Transverse colon (tissue), 4 donors: ENCODE data around the gene HPDL. TPM values are rescaled to one million over a fixed set of nuclear protein-coding genes. Genes with fewer than 3 reads are reported as not detected.

Source experiments
- DNase-seq: peaks from one replicate; pipeline ENCODE4 v3.0.0-alpha.2; 2019
- H3K27ac ChIP-seq, 4 donors: fragments of 200-600 bp; sonication (generic); 2 replicates each; pipeline ENCODE4 v1.5.1; 2016 to 2018; ENCODE audit warnings: inconsistent platforms in 4 of 4
- H3K27me3 ChIP-seq: fragments of 200-600 bp; sonication (generic); 2 replicates; pipeline ENCODE4 v1.5.1; 2017; ENCODE audit warnings: inconsistent platforms
- H3K36me3 ChIP-seq, 4 donors: fragments of 200-600 bp; sonication (generic); 2 replicates each; pipeline ENCODE4 v1.5.1; 2017 to 2019; ENCODE audit warnings: inconsistent platforms in 4 of 4
- H3K4me1 ChIP-seq, 4 donors: fragments of 200-600 bp; sonication (generic); 2 replicates each; pipeline ENCODE4 v1.5.1; 2017 to 2020; ENCODE audit warnings: inconsistent platforms in 4 of 4
- H3K4me3 ChIP-seq, 4 donors: fragments of 200-600 bp; sonication (generic); 1 replicate in 1 of 4; 2 replicates in 3 of 4; pipeline versions ENCODE4 v1.5.1 to v1.6.1; 2017 to 2019; ENCODE audit warnings: inconsistent platforms in 4 of 4
- H3K9me3 ChIP-seq, 2 donors: fragments of 200-600 bp; sonication (generic); 2 replicates each; pipeline ENCODE4 v1.5.1; 2017 to 2019; ENCODE audit warnings: inconsistent platforms in 2 of 2
- EP300 ChIP-seq: sonication (generic); formaldehyde crosslinking; IDR thresholded peaks from one replicate; pipeline ENCODE4 v1.6.1; 2017; ENCODE audit warnings: antibody characterized with exemption, low read depth
- POLR2A ChIP-seq: fragments of 450-650 bp; IDR thresholded peaks from one replicate; pipeline ENCODE4 v1.6.1; 2016; ENCODE audit warnings: antibody characterized with exemption, mild to moderate bottlenecking, moderate library complexity
- POLR2AphosphoS5 ChIP-seq, 3 donors: sonication (generic); formaldehyde crosslinking; IDR thresholded peaks; one replicate each; pipeline ENCODE4 v1.6.1; 2016; ENCODE audit warnings: antibody characterized with exemption in 3 of 3
- WGBS, 2 donors: methylation state at CpG; one replicate each; pipeline ENCODE4 v1.1.5; 2018; ENCODE audit warnings: low coverage in 1 of 2; 5-methylcytosine and 5-hydroxymethylcytosine counted together
- in situ Hi-C, 4 donors: fragments of 200-750 bp; cut with MboI; loops; one replicate each; pipeline versions ENCODE4 v1.15.0 to v1.15.1; 2017; ENCODE audit warnings: low sequenced_read_pairs in 3 of 4, low pct_ligation_motif_present in 1 of 4, low pct_unique_long_range_greater_than_20kb in 1 of 4
- intact Hi-C: fragments of 100-400 bp; cut with DNase I; formaldehyde crosslinking; loops from one replicate; pipeline ENCODE4 v1.15.1; 2023; ENCODE audit warnings: low total_unique reads
- total RNA-seq, 4 donors: library from RNA; depleted of rRNA; stranded (reverse); fragments of >200 nt; gene quantifications; one replicate each; pipeline ENCODE4 v1.1.0, GENCODE V29; 2016
- TF ChIP-seq, protein P1 (sequence below), 5 experiments: fragments of 200-600 bp in 3 of 5; fragments of 450-650 bp in 2 of 5; sonication (generic) in 3 of 5; IDR thresholded peaks; 1 replicate in 2 of 5; 2 replicates in 3 of 5; pipeline ENCODE4 v1.5.1; 2016 to 2017; ENCODE audit warnings: antibody characterized with exemption in 5 of 5, inconsistent platforms in 3 of 5, mild to moderate bottlenecking in 2 of 5, moderate library complexity in 1 of 5

The HPDL gene
- total RNA-seq, 4 donors from 2014 or later, result 2.6 to 7.8 (median 4.3) TPM

DNA sequence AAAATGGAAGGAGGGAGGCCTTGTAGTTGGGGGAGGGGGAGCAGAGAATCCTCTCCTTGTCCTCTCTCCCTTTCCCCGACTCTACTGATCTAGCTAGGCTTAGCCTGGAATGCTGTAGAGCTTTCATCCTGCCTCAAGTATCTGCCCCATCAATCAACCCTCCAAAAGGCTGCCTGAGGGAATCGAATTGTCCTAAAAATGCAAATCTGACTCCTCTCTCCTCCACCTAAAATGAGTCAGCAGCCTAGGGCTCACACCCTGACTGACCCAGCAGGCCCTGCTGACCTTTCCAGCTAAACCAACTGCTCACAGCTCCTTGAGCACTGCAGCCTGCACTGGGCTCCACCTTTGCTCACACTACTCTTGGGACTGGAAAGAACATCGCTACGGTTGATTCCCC is 2.8 kb downstream of the HPDL start:
- TF ChIP-seq POLR2A (no peak), EP300 (no peak), POLR2AphosphoS5 (IDR thresholded peaks at IDR 0.05) (no peak)
- TF ChIP-seq, protein P1, sequence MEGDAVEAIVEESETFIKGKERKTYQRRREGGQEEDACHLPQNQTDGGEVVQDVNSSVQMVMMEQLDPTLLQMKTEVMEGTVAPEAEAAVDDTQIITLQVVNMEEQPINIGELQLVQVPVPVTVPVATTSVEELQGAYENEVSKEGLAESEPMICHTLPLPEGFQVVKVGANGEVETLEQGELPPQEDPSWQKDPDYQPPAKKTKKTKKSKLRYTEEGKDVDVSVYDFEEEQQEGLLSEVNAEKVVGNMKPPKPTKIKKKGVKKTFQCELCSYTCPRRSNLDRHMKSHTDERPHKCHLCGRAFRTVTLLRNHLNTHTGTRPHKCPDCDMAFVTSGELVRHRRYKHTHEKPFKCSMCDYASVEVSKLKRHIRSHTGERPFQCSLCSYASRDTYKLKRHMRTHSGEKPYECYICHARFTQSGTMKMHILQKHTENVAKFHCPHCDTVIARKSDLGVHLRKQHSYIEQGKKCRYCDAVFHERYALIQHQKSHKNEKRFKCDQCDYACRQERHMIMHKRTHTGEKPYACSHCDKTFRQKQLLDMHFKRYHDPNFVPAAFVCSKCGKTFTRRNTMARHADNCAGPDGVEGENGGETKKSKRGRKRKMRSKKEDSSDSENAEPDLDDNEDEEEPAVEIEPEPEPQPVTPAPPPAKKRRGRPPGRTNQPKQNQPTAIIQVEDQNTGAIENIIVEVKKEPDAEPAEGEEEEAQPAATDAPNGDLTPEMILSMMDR (IDR thresholded peaks at IDR 0.05), result no peak
- no peak overlapping the region for H3K27ac ChIP-seq
- no peak overlapping the region for H3K4me3 ChIP-seq
- peaks cover 0 to 7% (median 0%) of the 10 kb centered on the region in 4 donors for H3K36me3 ChIP-seq
- 80 to 100% methylated on average over 1 to 4 of the region's 4 CpGs for WGBS, 2 donors
- DNase-seq, result no peak
- intact Hi-C loops, result no loop called here
- peaks cover 10 to 27% (median 17%) of the 10 kb centered on the region in 4 donors for H3K4me1 ChIP-seq
- no peaks in the 10 kb centered on the region for H3K27me3 ChIP-seq
- H3K9me3 ChIP-seq, result no peaks in the 10 kb centered on the region
- in situ Hi-C loops, result no loop called here

DNA sequence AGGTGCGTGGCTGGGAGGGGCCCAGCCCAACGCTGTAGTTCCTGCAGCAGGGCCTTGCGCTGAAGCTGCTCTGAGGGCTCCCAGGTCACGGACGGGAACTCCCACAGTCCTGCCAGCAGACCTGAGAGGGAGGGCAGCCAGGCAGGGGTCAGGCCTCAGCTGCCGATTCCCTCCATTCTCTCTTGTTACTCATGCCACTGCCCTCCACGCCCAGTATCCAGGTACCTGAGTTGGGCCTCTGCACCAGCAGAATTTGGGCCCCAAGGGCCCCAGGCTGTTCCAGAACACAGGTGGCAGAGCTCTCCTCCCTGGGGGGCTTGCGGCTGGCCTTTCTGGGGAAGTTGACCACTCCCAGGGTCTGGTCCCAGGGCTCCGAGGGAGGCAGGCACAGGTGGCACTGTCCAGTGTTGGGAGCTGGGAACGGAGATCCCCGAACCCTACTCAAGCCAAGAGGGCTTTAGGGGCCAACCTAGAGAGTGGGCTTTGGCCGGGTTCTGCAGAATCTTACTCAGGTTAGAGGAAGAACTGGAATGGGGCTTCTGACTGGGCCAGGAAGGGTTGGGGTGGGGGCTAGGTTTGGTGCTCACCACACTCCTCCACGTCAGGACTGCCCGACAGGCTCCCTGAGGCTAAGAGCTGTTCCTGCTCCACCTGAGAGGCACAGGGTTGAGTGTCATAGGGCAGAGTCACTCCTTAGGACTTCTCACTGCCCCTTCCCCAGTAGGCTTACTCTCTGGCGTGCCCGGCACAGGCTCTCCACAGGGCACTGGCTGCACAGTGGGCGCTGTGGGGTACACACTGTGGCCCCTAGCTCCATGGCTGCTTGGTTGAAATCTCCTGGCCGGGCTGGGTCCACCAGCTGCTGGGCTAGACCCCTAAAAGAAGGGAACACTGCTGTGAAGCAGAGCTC is 5.0 kb downstream of the HPDL start:
- TF ChIP-seq POLR2AphosphoS5 (IDR thresholded peaks at IDR 0.05) (no peak), POLR2A (no peak), EP300 (no peak)
- TF ChIP-seq, protein P1 (IDR thresholded peaks at IDR 0.05), result no peak
- DNase-seq, result no peak
- peaks cover 10 to 39% (median 28%) of the 10 kb centered on the region in 4 donors for H3K4me1 ChIP-seq
- H3K27me3 ChIP-seq, result no peaks in the 10 kb centered on the region
- in situ Hi-C loops (no loop called here), intact Hi-C loops (no loop called here)
- H3K27ac ChIP-seq, result peak overlapping the region in 1 of 4 donors; percentile 5
- 94% methylated on average over 18 of the region's 18 CpGs; no CpG with 5 or more reads in 1 of the 2 donors for WGBS, 2 donors
- no peak overlapping the region for H3K4me3 ChIP-seq
- H3K36me3 ChIP-seq, result peaks cover 0 to 7% (median 0%) of the 10 kb centered on the region in 4 donors
- H3K9me3 ChIP-seq, result no peaks in the 10 kb centered on the region

DNA sequence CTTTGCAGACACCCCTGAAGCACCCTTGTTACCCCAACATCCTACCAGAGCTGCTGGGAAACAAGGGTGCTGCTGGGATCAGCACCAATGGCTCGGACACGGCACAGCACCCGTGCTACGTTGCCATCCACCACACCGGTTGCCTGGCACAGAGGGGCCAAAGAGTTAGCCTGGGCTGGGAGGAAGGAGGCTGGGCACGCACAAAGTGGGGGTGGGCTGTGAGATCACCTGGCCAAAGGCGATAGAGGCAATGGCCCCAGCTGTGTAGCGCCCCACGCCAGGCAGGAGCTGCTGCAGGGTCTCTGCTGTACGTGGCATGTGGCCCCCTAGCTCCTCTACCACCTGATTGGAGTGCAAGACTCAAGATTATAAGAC is 5.6 kb downstream of the HPDL start:
- Histone ChIP-seq H3K27ac (no peak overlapping the region), H3K4me1 (peaks cover 6 to 39% (median 24%) of the 10 kb centered on the region in 4 donors), H3K4me3 (no peak overlapping the region), H3K27me3 (no peaks in the 10 kb centered on the region), H3K36me3 (peaks cover 0 to 7% (median 0%) of the 10 kb centered on the region in 4 donors), H3K9me3 (no peaks in the 10 kb centered on the region)
- in situ Hi-C loops, result no loop called here
- DNase-seq, result no peak
- TF ChIP-seq EP300 (no peak), POLR2A (no peak), POLR2AphosphoS5 (IDR thresholded peaks at IDR 0.05) (no peak)
- TF ChIP-seq, protein P1 (IDR thresholded peaks at IDR 0.05), result no peak
- intact Hi-C loops, result no loop called here
- WGBS, 2 donors, result 93% methylated on average over 10 of the region's 10 CpGs; no CpG with 5 or more reads in 1 of the 2 donors

DNA sequence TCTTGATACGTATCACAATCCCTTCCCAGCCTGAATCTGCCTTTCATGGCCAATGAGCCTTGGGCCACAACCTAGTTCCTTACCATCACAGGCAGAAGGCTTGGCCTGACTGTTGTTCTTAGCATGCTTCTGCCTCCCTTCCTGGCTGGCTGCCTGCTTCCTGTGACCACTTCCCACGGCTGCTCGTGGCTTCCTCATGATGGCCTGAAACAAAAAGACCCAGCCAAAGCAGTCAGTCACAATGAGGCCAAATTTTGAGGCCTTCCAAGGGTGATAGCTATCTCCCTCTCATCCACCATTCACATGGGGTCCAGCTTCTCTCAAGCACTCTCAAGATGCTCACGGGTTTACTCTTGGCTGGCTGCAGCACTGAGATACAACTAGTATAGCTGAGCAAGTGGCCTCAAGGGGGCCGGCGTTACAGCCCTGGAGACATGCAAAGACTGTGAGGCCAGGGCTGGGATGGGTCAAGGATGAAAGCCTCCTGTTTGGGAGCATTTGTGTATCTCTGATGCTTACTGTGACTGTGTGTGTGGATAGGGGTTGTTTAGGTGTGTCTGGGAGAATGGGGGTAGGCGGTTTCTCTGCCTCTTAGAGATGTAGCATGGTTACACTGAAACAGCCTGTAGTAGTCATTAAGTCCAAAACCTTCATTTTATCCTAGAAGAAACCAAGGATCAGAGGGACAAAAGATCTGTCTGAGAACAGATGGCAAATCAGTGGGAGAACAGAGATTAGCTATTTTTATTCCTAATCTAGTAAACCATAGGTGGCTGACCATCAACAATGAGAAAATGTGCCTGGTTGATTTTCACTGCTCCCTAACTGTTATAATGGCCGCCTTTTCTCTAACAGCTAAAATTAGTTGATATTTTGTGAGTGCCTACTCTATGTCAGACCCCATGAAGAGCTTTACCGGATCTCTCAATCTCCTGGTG is 7.9 kb downstream of the HPDL start:
- peaks cover 0 to 51% (median 30%) of the 10 kb centered on the region in 4 donors for H3K4me1 ChIP-seq
- H3K4me3 ChIP-seq, result no peak overlapping the region
- TF ChIP-seq, protein P1 (IDR thresholded peaks at IDR 0.05), result no peak
- TF ChIP-seq EP300, result no peak
- TF ChIP-seq POLR2AphosphoS5 (IDR thresholded peaks at IDR 0.05), result no peak
- no peak for TF ChIP-seq POLR2A
- no peaks in the 10 kb centered on the region for H3K9me3 ChIP-seq
- intact Hi-C loops, result no loop called here
- peak overlapping the region; percentile 82 to 97 (median 90) for H3K27ac ChIP-seq
- 73 to 74% methylated on average over 3 to 9 of the region's 9 CpGs for WGBS, 2 donors
- peaks cover 0 to 7% (median 0%) of the 10 kb centered on the region in 4 donors for H3K36me3 ChIP-seq
- in situ Hi-C loops, result no loop called here
- H3K27me3 ChIP-seq, result no peaks in the 10 kb centered on the region
- no peak for DNase-seq
